ENCODE measurements around the gene MCOLN2.

GRCh38 chr1:85025940-85026339 lies 29.0 kb upstream of the MCOLN2 start:
- TF ChIP-seq CTCF (IDR thresholded peaks at IDR 0.05; ENCODE audit: low read length) (no peak), EZH2 (IDR thresholded peaks at IDR 0.05; ENCODE audit: borderline replicate concordance, low read length) (no peak)
